HEK293T (cell line): ENCODE results near the gene GORAB.

Experiments used
- CTCF ChIA-PET: fragments of 350-600 bp; formaldehyde crosslinking; extraction: SDS; loops from one replicate; lab custom pipeline; 2021; ENCODE audit warnings: antibody characterized with exemption, inconsistent platforms; lab: Yijun Ruan, JAX
- POLR2A ChIA-PET: fragments of 350-600 bp; formaldehyde crosslinking; extraction: SDS; loops from one replicate; lab custom pipeline; 2020; ENCODE audit warnings: antibody characterized with exemption, inconsistent platforms; lab: Yijun Ruan, JAX
- DNase-seq: peaks from one replicate; pipeline ENCODE4 v3.0.0; 2012; ENCODE audit warnings: mixed read lengths; ENCODE audit errors: extremely low spot score
- ARNT ChIP-seq: fragments of 450-650 bp; IDR thresholded peaks from 2 replicates; pipeline ENCODE4 v1.6.1; 2017; ENCODE audit warnings: mild to moderate bottlenecking
- BHLHE40 ChIP-seq: fragments of 450-650 bp; IDR thresholded peaks from 2 replicates; pipeline ENCODE4 v1.6.1; 2016; ENCODE audit warnings: mild to moderate bottlenecking, moderate library complexity, borderline replicate concordance
- CTBP1 ChIP-seq: fragments of 450-650 bp; IDR thresholded peaks from 2 replicates; pipeline ENCODE4 v1.6.1; 2016; ENCODE audit warnings: borderline replicate concordance
- ELF4 ChIP-seq: fragments of 450-650 bp; IDR thresholded peaks from 2 replicates; pipeline ENCODE4 v1.6.1; 2017; ENCODE audit warnings: antibody characterized with exemption
- FOXA1 ChIP-seq: fragments of 450-650 bp; IDR thresholded peaks from 2 replicates; pipeline ENCODE4 v1.6.1; 2016; ENCODE audit warnings: mild to moderate bottlenecking
- FOXK2 ChIP-seq: fragments of 450-650 bp; IDR thresholded peaks from 2 replicates; pipeline ENCODE4 v1.6.1; 2016; ENCODE audit warnings: mild to moderate bottlenecking
- FOXM1 ChIP-seq: fragments of 450-650 bp; IDR thresholded peaks from 2 replicates; pipeline ENCODE4 v1.6.1; 2017; ENCODE audit warnings: mild to moderate bottlenecking, borderline replicate concordance
- HDGF ChIP-seq: fragments of 450-650 bp; IDR thresholded peaks from 2 replicates; pipeline ENCODE4 v1.6.1; 2017; ENCODE audit warnings: antibody characterized with exemption, borderline replicate concordance
- L3MBTL2 ChIP-seq: fragments of 450-650 bp; conservative IDR thresholded peaks from 2 replicates; pipeline ENCODE4 v1.6.1; 2016; ENCODE audit warnings: mild to moderate bottlenecking
- LEF1 ChIP-seq: fragments of 450-650 bp; IDR thresholded peaks from 2 replicates; pipeline ENCODE4 v1.6.1; 2017; ENCODE audit warnings: mild to moderate bottlenecking, borderline replicate concordance
- NFRKB ChIP-seq: fragments of 450-650 bp; IDR thresholded peaks from 2 replicates; pipeline ENCODE4 v1.6.1; 2016; ENCODE audit warnings: mild to moderate bottlenecking, moderate library complexity
- SP1 ChIP-seq: fragments of 450-650 bp; IDR thresholded peaks from 2 replicates; pipeline ENCODE4 v1.6.1; 2017
- SUZ12 ChIP-seq: fragments of 450-650 bp; IDR thresholded peaks from 2 replicates; pipeline ENCODE4 v1.6.1; 2016; ENCODE audit warnings: mild to moderate bottlenecking
- TARDBP ChIP-seq: fragments of 450-650 bp; IDR thresholded peaks from 2 replicates; pipeline ENCODE4 v1.6.1; 2016
- ZNF384 ChIP-seq: fragments of 450-650 bp; IDR thresholded peaks from 2 replicates; pipeline ENCODE4 v1.6.1; 2016
- TF ChIP-seq, protein P1 (sequence below): fragments of 450-650 bp; IDR thresholded peaks from 2 replicates; pipeline ENCODE4 v1.6.1; 2016

GORAB gene

GRCh38 chr1:170547255-170547654, 15.3 kb downstream of the GORAB start:
- CTCF ChIA-PET, result no interaction called here
- POLR2A ChIA-PET, result no interaction called here
- no peak for DNase-seq
- TF ChIP-seq BHLHE40 (no peak), HDGF (no peak), LEF1 (no peak), ARNT (no peak), ELF4 (no peak), FOXA1 (no peak), ZNF384 (no peak), SP1 (no peak), FOXM1 (no peak), L3MBTL2 (no peak), NFRKB (no peak)

DNA sequence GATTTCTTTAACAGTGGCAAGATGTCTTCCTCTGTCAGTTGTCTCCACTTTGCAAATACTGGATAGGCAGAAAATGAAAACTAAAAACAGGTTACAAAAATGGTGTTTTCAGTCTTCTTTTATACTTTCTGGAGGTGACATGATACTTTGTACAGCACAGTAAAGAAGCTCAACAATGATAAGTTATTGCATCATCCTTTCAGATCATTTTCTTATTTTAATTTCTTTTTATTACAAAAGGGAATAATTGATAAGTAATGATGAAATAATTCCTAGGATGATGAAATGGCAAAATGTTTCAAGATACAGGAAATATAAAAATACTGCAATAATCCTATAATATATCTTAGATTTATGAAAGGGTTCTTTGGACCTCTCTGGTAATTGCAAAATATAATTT, 16.5 kb downstream of the GORAB start:
- ChIA-PET POLR2A (no interaction called here), CTCF (no interaction called here)
- no peak for DNase-seq
- no peak for TF ChIP-seq ARNT
- no peak for TF ChIP-seq FOXA1
- TF ChIP-seq, protein P1, sequence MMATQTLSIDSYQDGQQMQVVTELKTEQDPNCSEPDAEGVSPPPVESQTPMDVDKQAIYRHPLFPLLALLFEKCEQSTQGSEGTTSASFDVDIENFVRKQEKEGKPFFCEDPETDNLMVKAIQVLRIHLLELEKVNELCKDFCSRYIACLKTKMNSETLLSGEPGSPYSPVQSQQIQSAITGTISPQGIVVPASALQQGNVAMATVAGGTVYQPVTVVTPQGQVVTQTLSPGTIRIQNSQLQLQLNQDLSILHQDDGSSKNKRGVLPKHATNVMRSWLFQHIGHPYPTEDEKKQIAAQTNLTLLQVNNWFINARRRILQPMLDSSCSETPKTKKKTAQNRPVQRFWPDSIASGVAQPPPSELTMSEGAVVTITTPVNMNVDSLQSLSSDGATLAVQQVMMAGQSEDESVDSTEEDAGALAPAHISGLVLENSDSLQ, result no peak
- TF ChIP-seq FOXM1, result no peak
- no peak for TF ChIP-seq NFRKB
- TF ChIP-seq ZNF384, result no peak
- TF ChIP-seq BHLHE40, result no peak
- TF ChIP-seq ELF4, result no peak
- TF ChIP-seq SUZ12, result no peak
- no peak for TF ChIP-seq SP1
- TF ChIP-seq LEF1, result no peak

- no peak for TF ChIP-seq NFRKB
- TF ChIP-seq SP1, result no peak
- no peak for TF ChIP-seq FOXM1
- ChIA-PET CTCF (no interaction called here), POLR2A (no interaction called here)
- no peak for DNase-seq
These were observed 23.4 kb downstream of the GORAB start for GRCh38 chr1:170555370-170555769.

DNA sequence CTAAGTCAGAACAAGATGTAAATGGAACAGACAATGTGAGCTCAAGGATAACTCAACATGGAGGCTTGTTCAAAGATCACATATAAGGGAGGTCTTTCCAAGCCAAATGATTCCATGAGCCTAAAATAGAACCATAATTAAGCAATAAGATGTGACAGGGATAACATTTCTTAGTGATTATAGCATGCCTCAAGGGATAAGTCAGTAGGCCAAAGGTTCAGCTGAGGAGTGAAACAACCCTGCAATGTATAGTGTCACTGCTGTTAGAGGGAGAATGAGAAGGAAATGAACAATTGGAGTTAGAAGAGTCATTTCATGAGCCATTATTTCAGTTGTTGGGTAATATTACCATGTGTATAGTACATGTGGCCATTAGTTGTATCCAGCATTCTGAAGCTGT, 25.0 kb downstream of the GORAB start:
- ChIA-PET CTCF (no interaction called here), POLR2A (no interaction called here)
- TF ChIP-seq ARNT, result no peak
- TF ChIP-seq NFRKB, result no peak
- no peak for TF ChIP-seq ZNF384
- TF ChIP-seq FOXK2, result no peak
- no peak for TF ChIP-seq TARDBP
- TF ChIP-seq FOXM1, result no peak
- no peak for TF ChIP-seq BHLHE40
- no peak for TF ChIP-seq HDGF
- TF ChIP-seq SUZ12, result no peak
- TF ChIP-seq LEF1, result no peak
- TF ChIP-seq, protein P1, result no peak
- TF ChIP-seq ELF4, result no peak
- no peak for TF ChIP-seq SP1
- TF ChIP-seq FOXA1, result no peak
- no peak for TF ChIP-seq L3MBTL2
- TF ChIP-seq CTBP1, result no peak
- DNase-seq, result no peak

DNA sequence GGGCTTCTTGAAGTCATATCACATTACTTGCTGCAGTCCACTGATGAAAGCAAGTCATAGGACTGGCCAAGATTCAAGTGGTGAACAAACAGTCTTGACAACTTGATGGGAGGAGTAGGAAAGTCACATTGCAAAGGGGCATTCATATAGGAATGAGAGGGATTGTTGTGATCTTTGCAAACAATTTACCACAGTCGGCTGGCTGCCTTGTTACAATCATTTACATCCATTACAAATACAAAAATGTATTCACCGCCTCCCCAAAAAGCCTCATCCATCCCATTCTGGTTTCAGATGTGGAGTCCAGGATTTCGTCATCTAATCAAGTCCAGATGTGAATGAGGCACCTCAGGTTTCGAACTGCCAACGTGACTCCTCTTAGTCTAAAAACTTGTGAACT, 26.8 kb downstream of the GORAB start:
- no peak for TF ChIP-seq CTBP1
- TF ChIP-seq, protein P1, result no peak
- no peak for TF ChIP-seq FOXA1
- no peak for TF ChIP-seq L3MBTL2
- no peak for TF ChIP-seq ARNT
- no peak for TF ChIP-seq ZNF384
- no peak for TF ChIP-seq HDGF
- no peak for TF ChIP-seq BHLHE40
- no peak for TF ChIP-seq NFRKB
- TF ChIP-seq FOXM1, result no peak
- TF ChIP-seq SUZ12, result no peak
- TF ChIP-seq LEF1, result no peak
- no peak for TF ChIP-seq FOXK2
- no peak for TF ChIP-seq ELF4
- CTCF ChIA-PET, result no interaction called here
- POLR2A ChIA-PET, result no interaction called here
- no peak for DNase-seq

- ChIA-PET CTCF (no interaction called here), POLR2A (no interaction called here)
- no peak for DNase-seq
- TF ChIP-seq NFRKB (no peak), ARNT (no peak), TARDBP (no peak), FOXM1 (no peak), ELF4 (no peak), ZNF384 (no peak), SP1 (no peak), LEF1 (no peak), FOXA1 (no peak), HDGF (no peak), CTBP1 (no peak), FOXK2 (no peak), BHLHE40 (no peak)
These were observed 27.2 kb downstream of the GORAB start for GRCh38 chr1:170559166-170559565.
